HFF-Myc (cell line): Measurements from ENCODE around the gene DYNLL1.
"Not testable (repeated sequence)": the region's sequence is repeated elsewhere in the genome, so short reads cannot be mapped to it uniquely, and the experiment has no call there.

Experiments used
- DNase-seq: peaks from one replicate; pipeline ENCODE4 v3.0.0-alpha.2; 2011; ENCODE audit warnings: low read depth; ENCODE audit errors: extremely low read depth
- H3K4me3 ChIP-seq: replicated peaks from 2 replicates; pipeline ENCODE4 v1.5.1; 2011; ENCODE audit warnings: low read depth, mild to moderate bottlenecking, control low read depth, low read length
- TF ChIP-seq, protein P1 (sequence below): IDR thresholded peaks from 2 replicates; pipeline ENCODE4 v1.5.1; 2012; ENCODE audit warnings: mild to moderate bottlenecking, low read depth, low read length, control low read depth; ENCODE audit errors: missing control alignments

The DYNLL1 gene

DNA sequence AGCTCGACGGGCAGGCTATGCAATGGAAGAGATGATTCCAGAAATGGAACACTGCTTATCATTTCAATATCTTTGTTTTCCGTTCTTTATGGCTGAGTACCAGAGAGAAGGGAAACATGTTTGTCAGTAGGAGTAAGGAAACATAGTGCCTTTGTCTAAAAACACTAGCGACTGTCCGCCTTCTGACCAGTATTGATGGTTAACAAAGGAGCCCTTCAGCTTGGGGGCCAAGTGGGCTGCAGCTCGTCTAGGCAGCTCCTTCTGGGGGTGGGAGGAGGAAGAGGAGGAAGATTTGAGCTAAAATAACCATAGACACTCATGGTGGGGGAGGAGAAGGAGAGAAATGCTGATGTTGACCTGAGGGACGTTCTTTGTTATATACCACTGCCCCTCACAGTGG is 18.1 kb downstream of the DYNLL1 start:
- no peak for DNase-seq
- TF ChIP-seq, protein P1, sequence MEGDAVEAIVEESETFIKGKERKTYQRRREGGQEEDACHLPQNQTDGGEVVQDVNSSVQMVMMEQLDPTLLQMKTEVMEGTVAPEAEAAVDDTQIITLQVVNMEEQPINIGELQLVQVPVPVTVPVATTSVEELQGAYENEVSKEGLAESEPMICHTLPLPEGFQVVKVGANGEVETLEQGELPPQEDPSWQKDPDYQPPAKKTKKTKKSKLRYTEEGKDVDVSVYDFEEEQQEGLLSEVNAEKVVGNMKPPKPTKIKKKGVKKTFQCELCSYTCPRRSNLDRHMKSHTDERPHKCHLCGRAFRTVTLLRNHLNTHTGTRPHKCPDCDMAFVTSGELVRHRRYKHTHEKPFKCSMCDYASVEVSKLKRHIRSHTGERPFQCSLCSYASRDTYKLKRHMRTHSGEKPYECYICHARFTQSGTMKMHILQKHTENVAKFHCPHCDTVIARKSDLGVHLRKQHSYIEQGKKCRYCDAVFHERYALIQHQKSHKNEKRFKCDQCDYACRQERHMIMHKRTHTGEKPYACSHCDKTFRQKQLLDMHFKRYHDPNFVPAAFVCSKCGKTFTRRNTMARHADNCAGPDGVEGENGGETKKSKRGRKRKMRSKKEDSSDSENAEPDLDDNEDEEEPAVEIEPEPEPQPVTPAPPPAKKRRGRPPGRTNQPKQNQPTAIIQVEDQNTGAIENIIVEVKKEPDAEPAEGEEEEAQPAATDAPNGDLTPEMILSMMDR, result no peak
- H3K4me3 ChIP-seq, result no peak overlapping the region

DNA sequence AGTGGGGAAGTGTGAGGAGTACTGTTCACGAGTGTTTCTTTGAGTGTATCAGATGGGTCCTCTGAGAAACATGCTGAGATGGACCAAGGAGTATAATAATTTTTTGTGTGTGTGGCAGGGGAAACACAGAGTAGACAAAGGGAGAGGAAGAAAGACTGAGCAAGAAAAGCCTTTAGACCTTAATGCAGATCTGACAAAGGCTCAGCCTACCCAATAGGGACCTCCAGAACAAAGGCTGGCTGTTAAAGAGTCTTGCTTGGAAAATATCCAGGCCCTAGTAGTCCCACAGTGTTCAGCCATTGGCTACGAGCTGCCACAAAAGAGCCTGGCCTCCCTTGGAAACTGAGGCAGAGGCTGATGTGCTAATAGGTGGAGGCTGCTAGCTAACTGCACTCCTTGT is 19.6 kb downstream of the DYNLL1 start:
- TF ChIP-seq, protein P1, result no peak
- H3K4me3 ChIP-seq, result no peak overlapping the region
- DNase-seq, result no peak

DNA sequence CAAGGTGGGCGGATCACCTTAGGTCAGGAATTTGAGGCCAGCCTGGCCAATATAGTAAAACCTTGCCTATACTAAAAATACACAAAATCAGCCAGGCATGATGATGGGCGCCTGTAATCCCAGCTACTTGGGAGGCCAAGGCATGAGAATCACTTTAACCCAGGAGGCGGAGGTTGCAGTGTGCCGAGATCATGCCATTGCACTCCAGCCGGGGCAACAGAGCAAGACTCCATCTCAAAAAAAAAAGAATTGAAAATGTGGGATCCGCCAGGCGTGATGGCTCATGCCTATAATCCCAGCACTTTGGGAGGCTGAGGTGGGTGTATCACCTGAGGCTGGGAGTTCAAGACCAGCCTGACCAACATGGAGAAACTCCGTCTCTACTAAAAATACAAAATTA is 23.4 kb downstream of the DYNLL1 start:
- H3K4me3 ChIP-seq, DNase-seq: not testable (repeated sequence)

DNA sequence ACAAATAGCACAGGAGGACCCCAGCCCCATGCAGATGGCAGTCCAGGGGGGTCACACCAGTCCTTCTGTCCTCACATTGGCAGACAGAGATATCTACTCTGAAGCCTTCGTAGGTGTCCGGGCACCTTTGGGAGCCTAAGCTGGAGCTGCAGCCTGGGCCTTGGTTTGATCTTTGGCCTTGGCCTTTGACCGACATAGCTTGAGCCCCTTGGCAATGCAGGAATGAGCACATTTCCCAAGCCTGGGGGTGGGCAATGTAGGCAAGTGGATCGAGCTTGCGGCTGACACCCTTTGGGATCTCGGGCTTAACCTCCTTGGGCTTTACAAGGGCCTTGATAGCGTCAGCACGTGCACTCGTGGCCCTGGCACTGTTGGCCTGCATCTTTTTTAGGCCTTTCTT is 26.7 kb downstream of the DYNLL1 start:
- H3K4me3 ChIP-seq, result no peak overlapping the region
- TF ChIP-seq, protein P1, result no peak
- no peak for DNase-seq

DNA sequence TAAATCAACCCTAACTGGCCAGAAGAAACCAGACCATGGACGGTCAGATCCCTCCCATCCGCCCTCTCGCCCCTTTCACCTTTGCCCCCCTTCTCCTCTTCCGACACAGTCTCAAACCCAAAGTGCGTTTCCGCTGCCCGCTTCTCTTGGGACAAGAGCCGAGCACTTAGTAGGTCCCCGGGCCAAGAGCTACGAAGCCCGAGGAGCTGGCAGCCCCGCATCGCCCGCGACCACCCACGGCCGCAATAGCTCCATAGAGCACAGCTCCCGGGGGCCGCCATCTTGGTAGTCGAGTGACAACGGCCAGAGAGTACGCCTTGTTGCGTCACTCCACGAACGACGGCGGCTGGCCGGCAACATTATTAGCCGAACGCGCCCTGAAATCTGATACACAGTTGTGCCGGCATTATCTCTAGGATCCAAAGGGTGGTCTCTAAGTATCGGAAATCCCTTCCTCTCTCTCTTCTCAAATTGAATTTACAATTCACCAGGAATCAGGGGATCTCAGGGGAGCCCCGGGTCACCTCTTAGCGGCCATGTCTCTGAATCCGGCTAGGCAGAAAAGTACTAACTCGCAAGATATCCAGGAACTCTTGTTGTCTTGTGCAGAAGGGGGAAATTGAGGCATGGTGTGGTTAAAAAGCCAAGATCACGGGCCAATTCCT is 33.1 kb downstream of the DYNLL1 start, which contains the start of gene COQ5:
Gene COQ5 (minus strand): TSS at position 298 of the 665 bp plus-strand sequence. CDS start 17 bp downstream, at position 281.
- DNase-seq, result no peak
- TF ChIP-seq, protein P1, result no peak
- H3K4me3 ChIP-seq, result peak within 1 kb of the TSS; percentile 93

DNA sequence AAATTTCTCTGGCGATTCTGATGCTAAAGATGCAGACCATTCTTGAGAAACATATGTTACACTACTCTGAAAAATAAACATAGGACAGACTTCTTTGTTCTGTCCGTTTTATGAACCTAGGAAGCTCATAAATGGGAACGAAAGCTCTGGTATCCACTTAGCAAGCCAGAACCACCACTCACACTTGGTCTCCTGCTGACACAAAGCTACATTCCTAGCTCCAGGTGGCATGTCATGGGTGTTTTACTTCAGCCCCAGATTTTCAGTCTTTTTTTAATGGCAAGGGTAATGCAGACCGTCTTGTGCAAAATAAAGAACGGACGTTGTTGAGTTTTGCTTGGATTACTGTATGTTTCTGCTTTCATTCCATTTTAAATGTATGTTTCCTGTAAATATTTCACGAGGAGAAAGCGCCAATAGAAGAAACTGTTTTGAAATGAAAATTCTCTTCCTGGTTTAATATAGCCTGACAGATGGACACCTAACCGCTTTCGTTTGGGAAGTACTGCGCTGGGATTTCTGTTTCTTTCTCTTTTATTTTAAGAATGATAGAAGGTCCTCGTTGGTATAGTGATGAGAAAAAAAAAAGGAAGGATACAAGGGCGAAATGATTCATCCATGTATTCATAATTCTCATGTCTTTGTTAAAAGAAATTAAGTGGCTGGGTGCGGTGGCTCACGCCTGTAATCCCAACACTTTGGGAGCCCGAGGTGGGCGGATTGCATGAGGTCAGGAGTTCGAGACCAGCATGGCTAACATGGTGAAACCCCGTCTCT is 33.9 kb downstream of the DYNLL1 start:
- H3K4me3 ChIP-seq, result peak overlapping the region; percentile 93
- TF ChIP-seq, protein P1, result no peak
- DNase-seq, result no peak

DNA sequence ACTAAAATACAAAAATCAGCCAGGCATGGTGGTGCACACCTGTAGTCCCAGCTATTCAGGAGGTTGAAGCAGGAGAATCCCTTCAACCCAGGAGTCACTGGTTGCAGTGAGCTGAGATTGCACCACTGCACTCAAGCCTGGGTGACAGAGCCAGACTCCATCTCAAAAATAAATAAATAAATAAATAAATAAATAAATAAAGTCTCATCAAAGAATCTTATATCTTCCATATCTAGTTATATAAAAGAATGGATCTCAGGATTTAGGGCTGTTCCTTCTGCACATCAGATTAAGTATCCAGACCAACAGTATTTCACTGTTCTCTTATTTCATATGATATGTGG is 34.5 kb downstream of the DYNLL1 start:
- peak overlapping the region; percentile 93 for H3K4me3 ChIP-seq
- not testable (repeated sequence) for DNase-seq
